GM21381 (cell line): ENCODE results near the gene KIF15.

ENCODE experiments used
- ATAC-seq: cut with Tn5 transposase; IDR thresholded peaks from one replicate; pipeline ENCODE4 v1.9.1; 2021; ENCODE audit warnings: mild to moderate bottlenecking, moderate library complexity; ENCODE audit not compliant: unreplicated experiment

KIF15 gene, protein sequence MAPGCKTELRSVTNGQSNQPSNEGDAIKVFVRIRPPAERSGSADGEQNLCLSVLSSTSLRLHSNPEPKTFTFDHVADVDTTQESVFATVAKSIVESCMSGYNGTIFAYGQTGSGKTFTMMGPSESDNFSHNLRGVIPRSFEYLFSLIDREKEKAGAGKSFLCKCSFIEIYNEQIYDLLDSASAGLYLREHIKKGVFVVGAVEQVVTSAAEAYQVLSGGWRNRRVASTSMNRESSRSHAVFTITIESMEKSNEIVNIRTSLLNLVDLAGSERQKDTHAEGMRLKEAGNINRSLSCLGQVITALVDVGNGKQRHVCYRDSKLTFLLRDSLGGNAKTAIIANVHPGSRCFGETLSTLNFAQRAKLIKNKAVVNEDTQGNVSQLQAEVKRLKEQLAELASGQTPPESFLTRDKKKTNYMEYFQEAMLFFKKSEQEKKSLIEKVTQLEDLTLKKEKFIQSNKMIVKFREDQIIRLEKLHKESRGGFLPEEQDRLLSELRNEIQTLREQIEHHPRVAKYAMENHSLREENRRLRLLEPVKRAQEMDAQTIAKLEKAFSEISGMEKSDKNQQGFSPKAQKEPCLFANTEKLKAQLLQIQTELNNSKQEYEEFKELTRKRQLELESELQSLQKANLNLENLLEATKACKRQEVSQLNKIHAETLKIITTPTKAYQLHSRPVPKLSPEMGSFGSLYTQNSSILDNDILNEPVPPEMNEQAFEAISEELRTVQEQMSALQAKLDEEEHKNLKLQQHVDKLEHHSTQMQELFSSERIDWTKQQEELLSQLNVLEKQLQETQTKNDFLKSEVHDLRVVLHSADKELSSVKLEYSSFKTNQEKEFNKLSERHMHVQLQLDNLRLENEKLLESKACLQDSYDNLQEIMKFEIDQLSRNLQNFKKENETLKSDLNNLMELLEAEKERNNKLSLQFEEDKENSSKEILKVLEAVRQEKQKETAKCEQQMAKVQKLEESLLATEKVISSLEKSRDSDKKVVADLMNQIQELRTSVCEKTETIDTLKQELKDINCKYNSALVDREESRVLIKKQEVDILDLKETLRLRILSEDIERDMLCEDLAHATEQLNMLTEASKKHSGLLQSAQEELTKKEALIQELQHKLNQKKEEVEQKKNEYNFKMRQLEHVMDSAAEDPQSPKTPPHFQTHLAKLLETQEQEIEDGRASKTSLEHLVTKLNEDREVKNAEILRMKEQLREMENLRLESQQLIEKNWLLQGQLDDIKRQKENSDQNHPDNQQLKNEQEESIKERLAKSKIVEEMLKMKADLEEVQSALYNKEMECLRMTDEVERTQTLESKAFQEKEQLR (N-terminal part only)

DNA sequence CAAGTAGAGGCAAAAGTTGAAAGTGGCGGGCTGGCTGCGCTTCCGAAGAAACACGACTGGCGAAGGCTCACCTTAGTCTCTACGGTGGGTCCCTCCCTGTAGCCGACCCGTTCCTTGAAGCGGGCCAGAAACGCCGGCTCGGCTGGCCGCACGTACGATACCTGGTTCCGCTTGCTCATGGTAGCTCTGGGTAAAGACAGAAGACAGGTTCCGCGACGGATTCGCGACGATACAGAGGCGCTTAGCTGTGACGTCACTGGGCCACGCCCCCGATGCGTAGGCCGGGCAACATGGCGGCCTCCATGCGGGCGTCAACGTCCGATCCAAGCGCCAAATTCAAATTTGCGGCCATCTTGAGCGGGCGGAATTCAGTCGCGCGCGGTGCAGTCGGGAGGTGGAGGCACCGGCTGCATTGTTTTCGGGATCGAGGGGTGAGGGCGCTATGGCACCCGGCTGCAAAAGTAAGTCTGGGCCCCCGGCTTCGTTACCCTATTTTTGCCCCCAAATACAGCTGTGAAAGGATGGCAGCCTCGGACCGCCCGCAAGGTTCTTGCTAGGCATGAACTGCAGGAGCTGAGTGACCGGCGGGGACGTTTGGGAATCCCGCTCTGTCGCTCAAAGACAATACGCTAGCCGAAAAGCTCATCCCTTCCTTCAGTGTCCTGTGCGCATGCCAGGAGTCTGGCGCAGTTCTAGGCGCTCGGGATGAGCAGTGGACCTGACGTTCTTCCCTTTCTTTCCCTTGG lies at the start of gene KIF15, which contains the start of gene KIAA1143:
TSS of gene KIF15 (plus strand) at position 371 of the 746 bp plus-strand sequence. CDS start at position 443, 72 bp downstream.
TSS of gene KIAA1143 (minus strand) at position 196 of the 746 bp plus-strand sequence. CDS start at position 179, 17 bp downstream.
- peak; percentile 93 for ATAC-seq

DNA sequence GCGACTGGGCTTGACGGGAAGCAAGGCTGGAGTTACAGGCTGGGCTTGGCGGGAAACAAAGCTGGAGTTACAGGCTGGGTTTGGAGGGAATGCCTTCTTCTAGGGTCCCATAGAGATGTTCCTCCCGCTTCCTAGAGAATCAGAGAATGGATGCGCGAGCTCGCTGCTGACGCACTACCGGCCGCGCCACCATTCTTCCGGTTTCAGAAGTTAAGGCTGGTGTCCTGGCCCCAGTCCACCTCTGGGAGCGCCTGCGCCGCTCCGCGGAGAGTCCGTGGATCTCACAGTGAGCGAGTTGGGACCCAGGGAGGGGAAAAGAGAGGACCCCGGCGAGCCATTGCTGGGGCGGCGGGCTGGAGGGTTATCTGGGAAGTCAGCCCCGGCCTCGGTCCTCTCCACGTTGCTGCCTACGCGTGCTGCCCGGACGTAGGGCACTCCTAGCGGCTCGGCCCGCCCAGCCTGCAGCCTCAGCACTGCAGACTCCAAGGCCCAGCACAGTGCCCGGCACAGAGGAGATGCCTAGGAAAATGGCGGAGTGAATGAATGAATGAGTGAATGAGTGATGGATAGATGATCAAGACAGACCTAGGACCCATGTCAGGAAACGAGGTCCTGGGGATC lies 49.0 kb upstream of the KIF15 start, which contains the start of gene ZNF502:
TSS of gene ZNF502 (plus strand) at position 206 of the 621 bp plus-strand sequence. CDS start 7,602 bp downstream, outside the sequence.
- ATAC-seq, result no peak

DNA sequence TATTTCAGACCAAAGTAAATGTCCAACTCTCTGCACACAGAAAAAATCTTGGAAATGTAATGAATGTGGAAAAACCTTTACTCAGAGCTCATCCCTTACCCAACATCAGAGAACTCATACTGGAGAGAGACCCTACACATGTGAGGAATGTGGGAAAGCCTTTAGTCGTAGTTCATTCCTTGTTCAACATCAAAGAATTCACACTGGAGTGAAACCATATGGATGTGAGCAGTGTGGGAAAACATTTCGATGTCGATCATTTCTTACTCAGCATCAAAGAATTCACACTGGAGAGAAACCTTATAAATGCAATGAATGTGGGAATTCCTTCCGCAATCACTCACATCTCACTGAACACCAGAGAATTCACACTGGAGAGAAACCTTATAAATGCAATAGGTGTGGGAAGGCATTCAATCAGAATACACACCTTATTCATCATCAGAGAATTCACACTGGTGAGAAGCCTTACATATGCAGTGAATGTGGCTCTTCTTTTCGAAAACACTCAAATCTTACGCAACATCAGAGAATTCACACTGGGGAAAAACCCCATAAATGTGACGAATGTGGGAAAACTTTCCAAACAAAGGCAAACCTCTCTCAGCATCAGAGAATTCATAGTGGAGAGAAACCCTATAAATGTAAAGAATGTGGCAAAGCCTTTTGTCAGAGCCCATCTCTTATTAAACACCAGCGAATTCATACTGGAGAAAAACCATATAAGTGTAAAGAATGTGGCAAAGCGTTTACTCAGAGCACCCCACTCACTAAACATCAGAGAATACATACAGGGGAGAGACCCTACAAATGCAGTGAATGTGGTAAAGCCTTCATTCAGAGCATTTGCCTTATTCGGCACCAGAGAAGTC lies 40.1 kb upstream of the KIF15 start:
- ATAC-seq, result no peak

DNA sequence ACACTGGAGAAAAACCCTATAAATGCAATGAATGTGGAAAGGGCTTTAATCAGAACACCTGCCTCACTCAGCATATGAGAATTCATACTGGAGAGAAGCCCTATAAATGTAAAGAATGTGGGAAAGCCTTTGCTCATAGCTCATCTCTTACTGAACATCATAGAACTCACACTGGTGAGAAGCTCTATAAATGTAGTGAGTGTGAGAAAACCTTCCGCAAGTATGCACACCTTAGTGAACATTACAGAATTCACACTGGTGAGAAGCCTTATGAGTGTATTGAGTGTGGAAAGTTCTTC lies 39.5 kb upstream of the KIF15 start:
- ATAC-seq, result no peak

DNA sequence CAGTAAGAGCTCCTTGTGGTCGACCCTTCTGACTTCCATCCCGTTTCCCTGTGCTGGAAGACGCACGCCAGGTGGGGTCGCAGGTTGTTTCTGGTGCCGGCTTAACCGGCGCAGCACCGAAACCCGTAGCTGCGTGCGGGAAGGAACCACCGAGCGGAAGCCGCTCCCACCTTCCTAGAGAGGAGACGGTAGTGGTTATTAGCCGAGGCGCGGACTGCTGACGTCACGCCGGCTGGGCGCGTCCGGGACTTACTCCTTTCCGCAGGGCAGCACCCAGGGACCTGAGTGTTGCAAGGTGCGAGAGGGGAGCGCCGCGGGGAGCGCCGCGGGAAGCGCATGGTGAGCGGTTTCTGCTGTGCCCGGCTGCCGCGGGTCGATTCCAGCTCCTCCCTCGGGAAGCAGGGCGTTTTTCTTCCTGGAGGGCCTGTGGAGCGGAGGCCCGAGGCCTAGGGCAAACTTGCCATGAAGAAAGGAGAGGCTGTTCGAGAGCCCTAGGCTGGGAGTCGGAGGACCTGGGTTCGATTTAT lies 32.1 kb upstream of the KIF15 start, which contains the start of gene ZNF501:
TSS of gene ZNF501 (plus strand) at position 252 of the 527 bp plus-strand sequence. CDS start 4,787 bp downstream, outside the sequence.
- peak; percentile 82 for ATAC-seq

DNA sequence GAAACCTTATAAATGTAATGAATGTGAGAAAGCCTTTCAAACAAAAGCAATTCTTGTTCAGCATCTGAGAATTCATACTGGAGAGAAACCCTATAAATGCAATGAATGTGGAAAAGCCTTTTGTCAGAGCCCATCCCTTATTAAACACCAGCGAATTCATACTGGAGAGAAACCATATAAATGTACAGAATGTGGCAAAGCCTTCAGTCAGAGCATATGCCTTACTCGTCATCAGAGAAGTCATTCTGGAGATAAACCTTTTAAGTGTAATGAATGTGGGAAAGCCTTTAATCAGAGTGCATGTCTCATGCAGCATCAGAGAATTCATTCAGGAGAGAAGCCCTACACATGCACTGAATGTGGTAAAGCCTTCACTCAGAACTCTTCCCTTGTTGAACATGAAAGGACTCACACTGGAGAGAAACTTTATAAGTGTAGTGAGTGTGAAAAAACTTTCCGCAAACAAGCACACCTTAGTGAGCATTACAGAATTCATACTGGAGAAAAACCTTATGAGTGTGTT lies 26.9 kb upstream of the KIF15 start:
- ATAC-seq, result no peak

DNA sequence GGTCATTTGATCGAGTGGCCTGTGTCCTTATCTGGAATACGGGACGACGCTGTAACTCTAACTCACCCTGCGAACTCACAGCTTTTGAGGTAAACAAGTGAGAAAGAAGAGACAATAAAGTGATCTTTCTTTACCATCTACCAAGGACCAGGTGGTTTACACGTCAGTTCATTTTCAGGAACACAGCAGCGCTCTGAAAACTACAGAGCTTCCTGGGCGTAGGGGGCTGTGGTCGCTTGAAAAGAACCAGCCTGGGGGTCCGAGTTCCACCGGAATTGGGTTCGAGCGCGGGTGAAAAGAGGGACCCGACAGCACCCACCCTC lies 532 bp upstream of the KIF15 start:
- ATAC-seq, result peak; percentile 23

DNA sequence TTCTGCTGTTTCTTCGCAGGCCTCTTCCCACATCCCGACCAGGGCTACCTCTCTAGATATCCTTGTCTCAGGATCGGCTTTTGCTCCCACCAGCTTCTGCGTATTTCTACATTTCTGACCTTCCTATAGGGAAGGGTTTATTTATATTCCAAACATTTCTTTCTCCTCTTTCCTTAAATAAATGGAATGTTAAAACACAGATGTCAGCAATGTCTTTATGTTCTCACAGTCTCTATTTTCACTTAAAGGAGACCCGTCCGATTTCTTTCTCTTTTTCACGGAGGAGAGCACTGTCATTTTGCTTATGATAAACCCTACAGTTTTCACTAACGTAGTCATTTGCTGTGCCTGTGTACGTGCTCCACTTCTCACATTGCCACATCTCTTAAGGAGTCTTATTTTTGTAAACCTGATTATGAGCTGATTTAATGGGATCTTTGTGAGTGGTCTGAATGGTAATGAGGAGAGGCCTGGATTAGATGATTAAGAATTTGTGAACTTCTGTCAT lies 630 bp downstream of the KIF15 start:
- no peak for ATAC-seq

DNA sequence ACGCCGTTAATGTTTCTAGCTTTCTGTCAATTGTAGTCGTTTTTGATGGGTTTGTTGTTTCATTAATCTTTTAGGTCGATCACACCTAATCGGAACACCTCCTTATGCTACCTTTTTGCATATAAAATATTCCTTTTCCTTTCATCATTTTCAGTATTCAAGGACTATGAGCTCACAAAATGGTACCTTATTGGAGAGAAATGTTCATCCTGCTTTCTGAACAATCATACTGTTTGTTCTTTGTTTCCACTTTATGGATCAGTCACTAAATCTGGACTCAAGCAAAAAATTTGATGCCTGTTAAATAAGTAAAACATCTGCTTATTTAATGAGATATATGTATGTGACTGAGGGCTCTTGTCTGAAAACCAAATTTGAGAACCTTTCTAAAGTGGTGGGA lies 1.1 kb downstream of the KIF15 start:
- ATAC-seq, result no peak

DNA sequence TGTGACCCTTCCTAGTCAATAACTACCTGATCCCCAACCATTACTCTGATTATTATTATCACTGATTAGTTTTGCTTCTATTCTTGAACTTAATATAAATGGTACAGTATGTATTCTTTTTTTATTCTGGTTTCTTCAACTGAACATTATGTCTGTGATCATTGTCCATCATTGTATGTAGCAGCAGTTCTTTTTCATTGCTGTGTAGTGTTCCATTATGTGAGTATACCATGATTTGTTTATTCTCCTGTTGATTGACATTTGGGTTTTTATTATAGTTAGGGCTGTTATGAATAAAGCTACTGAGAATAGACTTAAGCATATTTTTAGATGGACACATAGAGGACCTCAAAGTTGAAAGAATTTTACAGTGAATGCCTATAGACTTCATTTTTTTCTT lies 2.7 kb downstream of the KIF15 start:
- no peak for ATAC-seq

DNA sequence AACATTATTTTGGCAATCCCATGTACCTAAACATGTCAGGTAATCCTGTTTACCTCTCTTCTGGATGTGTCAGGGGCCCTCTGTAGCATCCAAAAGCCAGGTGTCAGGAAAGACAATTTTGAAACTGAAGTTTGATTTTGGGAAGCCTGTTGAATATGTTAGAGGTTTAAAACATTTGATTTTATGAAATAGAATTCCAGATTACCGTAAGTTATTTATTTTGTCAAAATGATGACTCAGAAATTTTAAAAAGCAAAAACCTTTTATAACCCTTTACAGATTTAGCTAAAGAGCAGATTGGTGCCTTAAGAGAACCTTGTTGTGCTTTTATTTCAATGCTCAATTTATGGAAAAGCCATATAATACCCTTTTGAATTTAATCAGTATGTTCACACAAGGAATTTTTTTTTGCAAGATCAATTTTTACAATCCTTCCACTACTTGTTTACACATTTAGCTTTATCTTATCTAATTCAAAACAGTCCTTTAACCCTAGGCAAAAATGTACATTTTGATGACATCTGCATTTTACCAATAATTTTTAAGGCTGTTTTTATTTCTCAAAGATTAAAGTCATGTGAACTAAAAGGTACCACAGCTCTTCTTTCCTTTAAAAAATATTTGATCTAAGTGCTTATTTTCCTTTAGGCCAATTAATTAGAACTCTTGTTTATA lies 10.0 kb downstream of the KIF15 start:
- no peak for ATAC-seq

DNA sequence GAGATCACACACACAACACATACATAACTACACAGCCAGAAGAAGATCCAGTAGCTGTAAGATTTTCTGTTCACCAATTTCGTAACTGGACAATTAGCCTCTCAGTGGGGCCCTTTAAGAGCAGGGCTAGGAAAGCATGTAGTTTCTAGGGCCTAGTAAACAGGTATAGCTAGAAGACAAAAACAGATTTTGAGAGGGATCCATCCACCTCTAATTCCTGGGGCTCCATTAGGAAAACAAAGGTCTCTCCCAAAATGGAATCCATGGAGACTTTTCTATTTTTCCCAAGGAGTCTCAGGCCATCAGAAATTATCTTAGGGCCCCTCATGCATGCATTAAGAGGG lies 10.5 kb downstream of the KIF15 start:
- ATAC-seq, result no peak

DNA sequence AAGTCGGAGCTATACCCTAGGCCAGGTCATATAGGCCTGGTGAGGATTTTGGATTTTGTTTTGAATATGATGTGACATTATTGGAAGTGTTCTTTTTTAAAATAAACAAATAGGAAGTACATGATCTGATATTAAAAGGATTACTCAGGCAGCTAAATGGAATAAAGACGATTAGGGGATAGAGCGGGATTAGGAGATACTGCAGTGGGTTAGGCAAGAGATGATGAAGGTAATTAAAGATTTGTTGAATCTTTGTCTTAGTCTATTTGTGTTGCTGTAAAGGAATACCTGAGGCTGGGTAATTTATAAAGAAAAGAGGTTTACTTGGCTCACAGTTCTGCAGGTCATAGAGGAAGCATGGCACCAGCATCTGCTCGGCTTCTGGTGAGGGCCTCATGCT lies 21.3 kb downstream of the KIF15 start:
- ATAC-seq, result no peak

DNA sequence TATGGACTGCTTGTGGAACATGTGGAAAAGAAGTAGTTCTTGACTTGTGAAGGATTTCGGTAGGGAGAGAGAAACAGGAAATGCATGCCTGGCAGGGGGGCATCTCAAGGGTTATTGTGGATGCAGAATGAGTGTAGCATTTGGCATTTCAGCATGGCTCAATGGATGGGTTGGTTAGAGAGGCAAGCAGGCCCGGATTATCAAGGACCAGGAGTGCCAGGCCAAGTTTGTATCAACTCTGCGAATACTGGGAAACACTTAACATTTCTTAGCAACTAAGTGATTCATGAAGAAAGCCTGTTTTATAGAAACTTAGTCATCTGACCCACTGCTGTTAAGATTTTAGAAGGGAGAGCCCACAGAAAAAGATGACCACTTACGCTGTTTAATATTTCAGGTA lies 33.6 kb downstream of the KIF15 start:
- ATAC-seq, result no peak

DNA sequence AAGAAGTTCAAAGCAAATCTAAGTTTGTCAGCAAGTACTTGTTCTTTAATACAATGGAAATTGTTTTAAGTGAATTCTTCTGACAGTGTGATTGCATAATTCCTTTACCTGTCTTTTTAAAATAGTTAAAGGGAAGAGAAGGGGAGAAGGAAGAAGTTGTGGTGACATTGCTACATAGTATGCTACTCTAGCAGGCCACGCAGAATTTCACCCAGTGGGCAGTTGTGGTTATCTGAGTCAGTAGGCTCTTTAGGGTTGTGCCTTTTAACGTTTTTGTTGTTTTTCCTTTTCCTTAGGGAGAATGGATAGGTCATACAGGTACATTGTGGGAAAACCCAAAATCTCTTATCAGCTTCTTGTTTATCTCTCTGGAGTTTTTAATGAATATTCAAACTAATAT lies 40.4 kb downstream of the KIF15 start:
- ATAC-seq, result no peak

DNA sequence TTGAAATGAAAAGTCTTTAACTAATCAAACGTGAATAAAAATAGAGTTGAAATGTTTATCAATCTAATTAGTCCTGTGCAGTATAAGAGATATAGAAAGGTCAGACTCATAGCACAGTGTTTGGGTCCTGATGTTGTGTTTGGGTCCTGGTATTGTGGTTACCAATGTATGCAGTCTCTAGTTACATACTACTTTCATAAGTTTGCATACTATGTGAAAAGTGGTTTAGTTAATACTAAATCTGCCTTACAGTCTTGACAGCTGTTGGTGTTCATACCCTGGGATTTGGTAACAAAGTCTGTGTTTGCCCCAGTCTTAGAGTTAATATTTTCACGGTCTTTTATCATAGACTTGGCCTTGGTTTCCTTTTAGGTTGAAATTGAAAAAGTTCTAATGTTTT lies 41.7 kb downstream of the KIF15 start:
- peak; percentile 54 for ATAC-seq

DNA sequence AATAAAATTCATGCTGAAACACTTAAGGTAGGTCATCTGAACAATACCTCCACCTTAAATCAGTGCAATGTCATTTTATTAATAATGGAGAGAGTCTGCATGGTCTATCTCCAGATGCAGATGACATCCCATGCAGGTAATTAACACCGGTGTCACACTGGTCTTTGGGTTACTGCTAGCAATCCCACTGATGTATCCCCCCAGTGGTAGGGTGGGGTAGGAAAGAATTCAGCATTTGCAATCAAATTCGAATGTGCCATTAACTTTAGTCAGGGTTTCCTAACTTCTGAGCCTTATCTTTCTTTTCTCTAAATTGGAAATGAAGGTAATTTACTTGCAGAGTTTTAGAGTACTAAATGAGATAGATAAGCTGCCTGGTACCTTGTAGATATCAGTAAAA lies 44.4 kb downstream of the KIF15 start:
- ATAC-seq, result no peak

DNA sequence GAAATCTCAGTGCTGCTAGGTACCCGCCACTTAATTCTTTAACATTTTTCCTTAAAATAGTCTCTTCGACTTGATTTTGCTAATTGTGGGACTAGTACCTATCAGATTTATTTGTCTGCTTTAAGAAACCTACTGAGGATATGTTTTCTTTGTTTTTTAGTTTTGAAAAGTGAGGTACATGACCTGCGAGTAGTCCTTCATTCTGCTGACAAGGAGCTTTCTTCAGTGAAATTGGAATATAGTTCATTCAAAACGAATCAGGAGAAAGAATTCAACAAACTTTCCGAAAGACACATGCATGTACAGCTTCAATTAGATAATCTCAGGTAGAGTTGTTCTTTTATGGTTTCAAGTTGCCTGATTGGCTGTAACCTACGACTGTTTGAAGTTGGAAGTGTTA lies 53.2 kb downstream of the KIF15 start:
- no peak for ATAC-seq
